Measurements from ENCODE around the gene ARMH1.

Gene ARMH1

GRCh38 chr1:44670751-44671640 lies 3.5 kb upstream of the ARMH1 start:
- no peak for DNase-seq (ENCODE audit: low read depth in 2 of 2)

DNA sequence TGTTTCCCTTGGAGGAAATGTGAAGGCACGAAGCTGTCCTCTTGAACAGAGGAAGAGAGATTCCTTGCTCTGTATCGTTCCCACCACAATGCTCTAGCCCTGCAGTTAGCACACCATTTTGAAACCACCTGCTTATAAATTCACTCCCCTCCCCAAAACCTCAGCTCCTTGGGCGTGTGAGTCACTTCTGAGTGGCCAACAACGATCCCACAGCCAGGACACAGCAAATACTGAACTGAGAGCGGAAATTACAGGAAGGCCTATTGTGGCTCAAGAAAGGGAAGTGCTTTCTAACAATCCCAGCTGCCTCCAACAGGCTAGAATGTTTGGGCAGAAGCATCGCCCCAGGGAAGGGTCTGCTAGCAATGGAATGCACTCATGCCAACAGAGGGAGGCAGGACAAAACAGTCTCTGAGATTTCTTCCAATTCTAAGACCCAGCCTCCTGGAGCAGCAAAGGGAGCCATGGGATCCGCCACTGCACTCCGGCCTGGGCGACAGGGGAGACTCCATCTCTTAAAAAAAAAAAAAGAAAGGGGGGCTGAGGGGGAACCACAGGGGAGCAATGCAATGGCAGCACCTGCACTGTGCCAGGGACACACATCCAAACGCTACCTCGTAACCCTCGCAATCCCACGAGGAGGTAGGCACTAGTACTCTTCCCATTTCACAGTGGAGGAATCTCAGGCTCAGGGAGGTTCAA lies 2.1 kb upstream of the ARMH1 start:
- no peak for DNase-seq (ENCODE audit: low read depth in 2 of 2)

DNA sequence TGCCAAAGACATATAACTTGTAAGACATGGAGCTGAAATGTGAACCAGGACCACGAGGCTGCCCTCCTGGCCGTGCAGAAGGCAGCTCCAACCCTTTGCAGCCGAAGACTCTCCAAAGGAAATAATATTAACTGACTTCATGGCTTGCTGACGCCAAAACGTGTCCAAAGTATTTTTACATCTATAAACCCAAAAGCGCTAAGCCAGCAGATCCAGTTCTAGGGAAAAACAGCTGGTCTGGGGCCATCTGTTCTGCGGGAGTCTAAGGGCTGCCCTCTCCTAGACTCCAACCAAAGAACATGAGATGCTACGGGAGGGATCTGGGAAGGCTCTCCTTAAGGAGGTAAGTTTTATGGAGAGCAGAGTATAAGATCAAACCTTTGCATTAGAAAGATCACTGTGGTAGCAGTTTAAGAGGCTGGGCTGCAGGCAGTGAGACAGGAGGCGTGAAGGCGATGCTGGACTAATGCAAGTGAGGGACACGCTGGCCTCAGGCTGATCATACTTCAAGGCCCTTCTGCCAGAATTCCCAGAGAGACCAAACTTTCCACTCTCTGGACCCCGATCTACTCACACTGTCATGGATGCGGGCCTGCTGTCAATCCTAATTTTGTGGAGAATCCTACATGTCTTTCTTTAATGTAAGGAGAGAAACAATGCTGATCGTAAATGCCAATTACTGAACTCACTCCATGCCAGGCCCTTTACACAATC lies 1.4 kb upstream of the ARMH1 start:
- DNase-seq (ENCODE audit: low read depth in 2 of 2): no peak

GRCh38 chr1:44673675-44674112 lies 820 bp upstream of the ARMH1 start:
- no peak for DNase-seq (ENCODE audit: low read depth in 2 of 2)

DNA sequence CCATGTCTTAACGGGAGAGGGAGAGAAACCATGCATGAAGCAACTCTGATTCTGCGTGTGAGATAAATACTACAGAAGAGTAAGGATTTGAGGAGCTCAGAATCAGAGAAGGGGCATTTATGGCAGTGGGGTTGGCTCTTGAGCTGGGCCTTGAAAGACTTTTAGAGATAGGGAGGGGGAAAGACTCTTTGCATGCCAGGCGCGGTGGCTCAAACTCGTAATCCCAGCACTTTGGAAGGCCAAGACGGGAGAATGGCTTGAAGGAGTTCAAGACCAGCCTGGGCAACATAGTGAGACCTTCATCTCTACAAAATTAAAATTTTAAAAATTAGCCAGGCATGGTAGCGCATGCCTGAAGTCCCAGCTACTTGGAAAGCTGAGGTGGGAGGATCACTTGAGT lies 672 bp downstream of the ARMH1 start:
- no peak for DNase-seq (ENCODE audit: low read depth in 2 of 2)

DNA sequence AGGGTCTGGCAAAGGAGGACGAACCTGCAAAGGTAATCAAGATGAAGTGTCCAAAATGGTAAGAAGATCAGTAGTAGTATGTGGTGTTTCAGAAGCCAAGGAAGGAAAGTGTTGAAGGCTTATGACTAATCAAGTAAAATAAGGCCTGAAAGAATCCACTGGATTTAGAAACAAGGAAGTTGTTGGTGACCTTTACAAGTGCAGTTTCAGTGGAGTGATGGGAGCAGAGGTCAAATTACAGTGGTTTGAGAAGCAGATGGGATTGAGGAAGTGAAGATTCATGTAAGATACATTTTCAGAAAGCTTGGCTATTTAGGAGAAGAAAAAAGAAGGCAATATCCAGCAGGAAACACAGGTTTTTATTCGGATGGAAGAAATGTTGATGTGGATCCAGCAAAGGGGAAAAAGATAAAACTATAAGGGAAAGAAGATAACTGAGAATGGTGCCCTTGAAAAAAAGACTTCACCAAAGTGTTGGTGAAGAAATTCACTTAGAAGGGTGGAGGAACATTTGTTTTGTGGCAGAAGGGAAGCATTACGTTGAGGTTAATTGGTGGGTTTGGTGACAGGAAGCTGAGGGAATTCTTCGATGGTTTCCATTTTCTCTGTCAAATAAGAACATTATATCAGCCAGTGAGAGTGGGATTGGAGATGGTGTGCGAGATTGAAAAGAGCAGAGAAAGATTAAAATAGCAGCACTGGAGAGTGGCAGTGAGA lies 2.1 kb downstream of the ARMH1 start:
- no peak for DNase-seq (ENCODE audit: low read depth in 2 of 2)

- DNase-seq (ENCODE audit: low read depth in 2 of 2): no peak
Observed at GRCh38 chr1:44677201-44677766, 2.8 kb downstream of the ARMH1 start.

- DNase-seq (ENCODE audit: low read depth in 2 of 2): no peak
Observed at GRCh38 chr1:44678120-44678519, 3.6 kb downstream of the ARMH1 start.

DNA sequence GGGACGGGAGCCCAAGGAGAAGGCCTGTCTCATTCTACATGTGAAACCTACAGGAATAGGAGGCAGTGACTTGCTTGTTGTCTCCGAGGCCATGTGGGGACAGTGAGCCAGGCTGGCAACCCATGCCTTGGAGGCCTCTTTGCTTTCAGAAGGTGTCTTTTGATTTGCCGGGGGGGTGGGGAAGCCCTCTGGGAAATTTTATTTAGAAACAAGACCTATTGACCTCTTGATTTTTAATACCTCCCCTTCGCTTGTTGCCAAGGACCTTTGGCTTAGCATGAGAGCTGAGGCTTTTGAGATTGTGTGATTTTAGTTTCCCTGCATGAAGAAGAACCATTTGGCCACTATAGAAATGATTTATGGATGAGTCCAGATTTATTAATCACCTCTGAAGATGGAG lies 4.1 kb downstream of the ARMH1 start:
- DNase-seq (ENCODE audit: low read depth in 2 of 2): no peak

DNA sequence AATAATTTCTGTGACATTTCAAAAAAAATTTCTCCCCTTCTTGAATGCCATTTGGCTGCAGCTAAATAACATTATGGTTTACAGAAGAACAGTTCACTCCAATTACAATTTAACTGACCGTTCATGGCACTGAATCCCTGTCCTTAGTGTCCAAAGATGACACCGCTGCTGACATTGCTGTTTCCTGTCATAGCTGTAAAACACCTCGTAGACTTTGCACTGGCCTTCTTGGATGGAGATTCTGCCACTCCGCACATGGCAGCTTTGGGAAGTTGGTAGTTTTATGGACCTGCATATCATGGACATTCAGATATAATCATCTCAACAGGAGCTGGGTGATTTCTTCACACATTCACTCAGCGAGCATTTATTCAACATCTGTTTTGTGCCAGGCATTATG lies 5.0 kb downstream of the ARMH1 start:
- no peak for DNase-seq (ENCODE audit: low read depth in 2 of 2)

GRCh38 chr1:44681905-44682882 lies 7.7 kb downstream of the ARMH1 start:
- DNase-seq (ENCODE audit: low read depth in 2 of 2): no peak

GRCh38 chr1:44682883-44683265 lies 8.4 kb downstream of the ARMH1 start:
- no peak for DNase-seq (ENCODE audit: low read depth in 2 of 2)

- DNase-seq (ENCODE audit: low read depth in 2 of 2): no peak
Observed at GRCh38 chr1:44684525-44684924, 10.0 kb downstream of the ARMH1 start.

DNA sequence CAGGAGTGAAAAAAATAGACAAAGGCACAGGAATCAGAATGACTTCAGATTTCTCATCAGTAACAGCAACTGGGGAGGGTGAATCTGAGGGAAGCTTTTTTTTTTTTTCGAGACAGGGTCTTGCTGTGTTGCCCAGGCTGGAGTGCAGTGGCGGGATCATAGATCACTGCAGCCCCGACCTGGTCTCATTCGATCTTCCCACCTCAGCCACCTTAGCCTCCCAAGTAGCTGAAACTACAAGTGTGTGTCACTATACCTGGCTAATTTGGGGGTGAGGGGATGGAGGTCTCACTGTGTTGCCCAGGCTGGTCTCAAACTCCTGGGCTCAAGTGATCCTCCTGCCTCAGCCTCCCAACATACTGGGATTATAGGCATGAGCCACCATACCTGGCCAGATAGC lies 10.7 kb downstream of the ARMH1 start:
- no peak for DNase-seq (ENCODE audit: low read depth in 2 of 2)

- DNase-seq (ENCODE audit: low read depth in 2 of 2): no peak
Observed at GRCh38 chr1:44685881-44686280, 11.4 kb downstream of the ARMH1 start.

DNA sequence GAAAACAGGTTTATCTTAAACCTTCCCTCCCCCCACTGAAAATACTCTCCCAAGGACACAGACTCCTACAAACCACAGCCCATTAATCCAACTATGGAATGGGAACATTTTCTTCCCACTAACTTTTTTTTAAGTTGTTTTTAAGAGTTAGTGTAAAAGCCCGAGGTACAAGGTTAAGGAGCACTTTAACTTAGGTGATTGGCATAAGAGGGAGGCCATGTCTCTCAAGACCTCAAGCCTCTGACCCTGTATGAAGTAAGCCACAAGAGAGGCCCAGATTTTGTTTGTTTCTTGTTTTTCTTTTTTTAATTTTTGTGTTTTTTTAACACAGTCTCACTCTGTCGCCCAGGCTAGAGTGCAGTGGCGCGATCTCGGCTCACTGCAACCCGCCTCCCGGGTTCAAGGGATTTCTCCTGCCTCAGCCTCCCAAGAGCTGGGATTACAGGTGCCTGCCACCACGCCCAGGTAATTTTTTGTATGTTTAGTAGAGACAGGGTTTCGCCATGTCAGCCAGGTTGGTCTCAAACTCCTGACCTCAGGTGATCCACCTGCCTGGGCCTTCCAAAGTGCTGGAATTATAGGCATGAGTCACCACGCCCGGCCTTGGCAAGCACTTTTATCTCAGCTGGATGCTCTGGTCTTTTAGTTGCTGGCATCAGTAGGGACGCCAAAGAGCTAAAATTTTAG lies 14.4 kb downstream of the ARMH1 start:
- DNase-seq (ENCODE audit: low read depth in 2 of 2): no peak

DNA sequence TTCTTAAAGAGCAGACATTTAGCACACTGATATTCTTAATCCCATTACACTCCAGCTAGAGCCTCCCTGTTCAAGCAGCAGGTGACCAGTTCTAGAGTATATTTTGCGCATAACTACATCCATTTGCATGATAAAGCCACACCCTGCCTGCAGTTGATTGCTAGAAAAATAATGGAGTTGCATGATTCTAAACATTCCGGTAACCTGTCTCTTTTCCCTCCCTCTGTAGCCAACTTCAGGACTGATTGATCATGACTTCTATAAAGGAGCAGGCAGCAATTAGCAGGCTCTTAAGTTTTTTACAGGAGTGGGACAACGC lies 14.9 kb downstream of the ARMH1 start:
- no peak for DNase-seq (ENCODE audit: low read depth in 2 of 2)

- DNase-seq (ENCODE audit: low read depth in 2 of 2): no peak
Observed at GRCh38 chr1:44693159-44693558, 18.6 kb downstream of the ARMH1 start.

DNA sequence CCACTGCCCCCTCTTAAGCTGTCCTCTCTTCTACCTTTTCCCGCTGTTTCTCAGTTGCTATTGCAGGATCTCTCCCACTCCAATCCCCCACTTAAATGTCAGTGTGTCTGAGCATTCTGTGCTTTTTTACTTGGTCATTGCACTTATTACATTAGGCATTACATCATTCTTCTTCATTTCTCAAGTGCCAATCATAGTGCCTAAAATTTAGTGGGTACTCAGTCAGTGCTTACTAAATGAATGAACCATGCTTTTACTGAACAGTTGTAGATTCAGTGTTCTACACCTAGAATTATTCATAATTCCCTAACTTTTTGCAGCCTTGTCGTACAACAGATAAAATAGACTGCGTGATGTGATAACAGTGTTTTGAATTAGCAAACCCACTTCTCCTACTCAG lies 19.4 kb downstream of the ARMH1 start:
- DNase-seq (ENCODE audit: low read depth in 2 of 2): no peak
